H9 (cell line): ENCODE results near the gene UBE2L5. TPM values are rescaled to one million over a fixed set of nuclear protein-coding genes. Genes with fewer than 3 reads are reported as not detected.

Source experiments
- DNase-seq: peaks from one replicate; pipeline ENCODE4 v3.0.0-alpha.2; 2017
- H2AFZ ChIP-seq: one replicate; pipeline ENCODE4 v1.6.1; 2013; ENCODE audit warnings: mild to moderate bottlenecking, low read length, control low read depth, moderate library complexity
- H2AK5ac ChIP-seq: 2 replicates; pipeline ENCODE4 v1.6.1; 2013; ENCODE audit warnings: low read length, control low read depth, mixed read lengths; ENCODE audit not compliant: insufficient read length
- H2BK120ac ChIP-seq: one replicate; pipeline ENCODE4 v1.6.1; 2013; ENCODE audit warnings: low read depth, mild to moderate bottlenecking, low read length, control low read depth, inconsistent platforms; ENCODE audit not compliant: poor library complexity, severe bottlenecking
- H2BK12ac ChIP-seq: 2 replicates; pipeline ENCODE4 v1.6.1; 2013; ENCODE audit warnings: low read length, control low read depth, mixed read lengths, low read depth; ENCODE audit not compliant: insufficient read length
- H2BK15ac ChIP-seq: 2 replicates; pipeline ENCODE4 v1.6.1; 2013; ENCODE audit warnings: low read depth, low read length, control low read depth
- H2BK20ac ChIP-seq: one replicate; pipeline ENCODE4 v1.6.1; 2013; ENCODE audit warnings: low read depth, mild to moderate bottlenecking, low read length, control low read depth, inconsistent platforms; ENCODE audit not compliant: poor library complexity, severe bottlenecking
- H2BK5ac ChIP-seq: 2 replicates; pipeline ENCODE4 v1.6.1; 2013; ENCODE audit warnings: low read length, control low read depth, mixed read lengths; ENCODE audit not compliant: insufficient read length
- H3K14ac ChIP-seq: 2 replicates; pipeline ENCODE4 v1.6.1; 2013; ENCODE audit warnings: low read length, control low read depth; ENCODE audit not compliant: insufficient read depth
- H3K18ac ChIP-seq: 2 replicates; pipeline ENCODE4 v1.6.1; 2013; ENCODE audit warnings: low read depth, mild to moderate bottlenecking, mixed read lengths, low read length, control low read depth; ENCODE audit not compliant: insufficient read length
- H3K23ac ChIP-seq: 2 replicates; pipeline ENCODE4 v1.6.1; 2013; ENCODE audit warnings: low read length, control low read depth, mixed read lengths, low read depth; ENCODE audit not compliant: insufficient read length
- H3K23me2 ChIP-seq: 2 replicates; pipeline ENCODE4 v1.6.1; 2013; ENCODE audit warnings: low read depth, mild to moderate bottlenecking, mixed read lengths, low read length, control low read depth; ENCODE audit not compliant: insufficient read length, poor library complexity, severe bottlenecking
- H3K27ac ChIP-seq: 2 replicates; pipeline ENCODE4 v1.5.1; 2013; ENCODE audit warnings: low read length, control low read depth, mixed read lengths, low read depth; ENCODE audit not compliant: insufficient read length
- H3K27me3 ChIP-seq: 2 replicates; pipeline ENCODE4 v1.6.1; 2013; ENCODE audit warnings: low read length, control low read depth, inconsistent platforms; ENCODE audit not compliant: insufficient read depth
- H3K4ac ChIP-seq: 2 replicates; pipeline ENCODE4 v1.6.1; 2013; ENCODE audit warnings: low read depth, mild to moderate bottlenecking, control low read depth, inconsistent platforms, low read length, moderate library complexity
- H3K4me1 ChIP-seq: 2 replicates; pipeline ENCODE4 v1.6.1; 2013; ENCODE audit warnings: low read length, control low read depth, inconsistent platforms; ENCODE audit not compliant: insufficient read depth
- H3K4me2 ChIP-seq: 2 replicates; pipeline ENCODE4 v1.6.1; 2013; ENCODE audit warnings: low read length, control low read depth, mixed read lengths; ENCODE audit not compliant: insufficient read length, insufficient read depth
- H3K56ac ChIP-seq: 2 replicates; pipeline ENCODE4 v1.6.1; 2013; ENCODE audit warnings: low read depth, mild to moderate bottlenecking, mixed read lengths, low read length, control low read depth; ENCODE audit not compliant: insufficient read length
- H3K79me1 ChIP-seq: 2 replicates; pipeline ENCODE4 v1.6.1; 2013; ENCODE audit warnings: low read depth, mild to moderate bottlenecking, moderate library complexity, low read length, control low read depth, inconsistent platforms; ENCODE audit not compliant: insufficient read depth, poor library complexity, severe bottlenecking
- H3K79me2 ChIP-seq: 2 replicates; pipeline ENCODE4 v1.6.1; 2013; ENCODE audit warnings: low read length, control low read depth, inconsistent platforms; ENCODE audit not compliant: insufficient read depth
- H3K9ac ChIP-seq: 2 replicates; pipeline ENCODE4 v1.6.1; 2013; ENCODE audit warnings: low read length, control low read depth, mixed read lengths; ENCODE audit not compliant: insufficient read length; ENCODE audit errors: extremely low read depth
- H3K9me3 ChIP-seq: one replicate; pipeline ENCODE4 v1.6.1; 2013; ENCODE audit warnings: low read depth, low read length, inconsistent platforms; ENCODE audit not compliant: control insufficient read depth
- H3T11ph ChIP-seq: one replicate; pipeline ENCODE4 v1.6.1; 2013; ENCODE audit warnings: mild to moderate bottlenecking, low read length, control low read depth, inconsistent platforms
- H4K20me1 ChIP-seq: one replicate; pipeline ENCODE4 v1.6.1; 2013; ENCODE audit not compliant: control insufficient read depth, insufficient read length, insufficient read depth
- H4K5ac ChIP-seq: 2 replicates; pipeline ENCODE4 v1.6.1; 2013; ENCODE audit warnings: low read depth, mild to moderate bottlenecking, mixed read lengths, low read length, control low read depth; ENCODE audit not compliant: insufficient read length
- H4K8ac ChIP-seq: replicated peaks from 2 replicates; pipeline ENCODE4 v1.6.1; 2013; ENCODE audit warnings: low read length, control low read depth, mixed read lengths, low read depth; ENCODE audit not compliant: insufficient read length
- H4K91ac ChIP-seq: 2 replicates; pipeline ENCODE4 v1.6.1; 2013; ENCODE audit warnings: low read depth, mild to moderate bottlenecking, moderate library complexity, mixed read lengths, low read length, control low read depth; ENCODE audit not compliant: insufficient read length
- H3K27ac Mint-ChIP-seq, 3 experiments: 2 replicates in 2 of 3; 3 replicates in 1 of 3; pipeline ENCODE4 v1.8.0; 2020 to 2021; ENCODE audit warnings: mixed read lengths in 3 of 3, mild to moderate bottlenecking in 1 of 3, moderate library complexity in 1 of 3
- H3K27me3 Mint-ChIP-seq: 2 replicates; pipeline ENCODE4 v1.8.0; 2021; ENCODE audit warnings: low read depth, mild to moderate bottlenecking, moderate library complexity, mixed read lengths
- H3K36me3 Mint-ChIP-seq, 3 experiments: 2 replicates in 2 of 3; 3 replicates in 1 of 3; pipeline ENCODE4 v1.8.0; 2020 to 2021; ENCODE audit warnings: low read depth in 3 of 3, mixed read lengths in 3 of 3; ENCODE audit not compliant: insufficient read depth in 1 of 3
- H3K4me1 Mint-ChIP-seq, 2 experiments: 2 replicates each; pipeline ENCODE4 v1.8.0; 2020; ENCODE audit warnings: mixed read lengths in 2 of 2
- H3K4me3 Mint-ChIP-seq, 2 experiments: 2 replicates in 1 of 2; 3 replicates in 1 of 2; pipeline ENCODE4 v1.8.0; 2020 to 2021; ENCODE audit warnings: mild to moderate bottlenecking in 2 of 2, mixed read lengths in 2 of 2, moderate library complexity in 1 of 2
- H3K9me3 Mint-ChIP-seq, 2 experiments: 2 replicates in 1 of 2; 3 replicates in 1 of 2; pipeline ENCODE4 v1.8.0; 2020; ENCODE audit warnings: mild to moderate bottlenecking in 2 of 2, mixed read lengths in 2 of 2, moderate library complexity in 1 of 2
- WGBS: extraction: QIAGEN DNeasy Blood & Tissue Kit; methylation state at CpG from one replicate; pipeline ENCODE4 v1.1.7; 2013; ENCODE audit warnings: missing lambda C conversion rate, low lambda C conversion rate, mixed read lengths; ENCODE audit not compliant: insufficient read length; ENCODE audit errors: extremely low coverage; 5-methylcytosine and 5-hydroxymethylcytosine counted together
- total RNA-seq: library from RNA; stranded (reverse); gene quantifications from 2 replicates; pipeline ENCODE4 v1.2.1, GENCODE V29; 2021
- TF ChIP-seq, protein P1 (sequence below): fragments of 200-600 bp; sonication (generic); conservative IDR thresholded peaks from 3 replicates; pipeline ENCODE4 v1.8.0; 2021; ENCODE audit warnings: antibody characterized with exemption, mild to moderate bottlenecking

UBE2L5 gene
- total RNA-seq, 1 experiment from 2014 or later = 0.20 TPM

DNA sequence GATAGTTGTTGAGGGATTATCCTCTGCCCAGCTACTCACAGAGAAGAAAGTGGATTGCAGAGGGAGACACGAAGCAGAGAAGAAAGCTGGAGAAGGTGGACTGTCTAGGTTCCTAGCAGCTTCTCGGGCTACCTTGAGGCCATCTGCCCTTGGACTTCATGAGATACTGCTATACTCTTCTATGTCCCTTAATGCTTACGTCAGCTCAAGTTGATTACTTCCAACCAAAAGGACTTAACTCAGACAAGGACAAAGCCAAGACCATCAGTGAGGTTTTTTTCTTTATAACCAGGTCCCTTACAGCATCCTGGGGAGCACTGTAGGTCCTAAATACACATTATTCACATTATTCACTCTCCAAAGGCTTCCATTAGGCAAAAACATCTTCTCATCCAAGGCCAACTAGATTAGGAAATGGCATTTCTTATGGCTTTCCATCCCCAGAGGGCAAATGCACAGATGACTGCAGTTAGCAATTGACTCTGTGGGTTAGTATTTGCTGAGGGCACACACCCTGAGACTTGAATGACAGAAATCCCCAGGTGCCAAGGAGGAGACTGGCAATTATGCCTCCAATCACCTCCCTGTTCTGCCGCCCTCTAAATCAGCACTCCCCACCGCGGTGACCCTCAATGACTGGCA, 4.1 kb upstream of the UBE2L5 start:
- no peaks in the 10 kb centered on the region for H3K36me3 Mint-ChIP-seq
- H2AFZ ChIP-seq = no peak overlapping the region

More for the DNA sequence above, 4.1 kb upstream of the UBE2L5 start:
- TF ChIP-seq, protein P1, sequence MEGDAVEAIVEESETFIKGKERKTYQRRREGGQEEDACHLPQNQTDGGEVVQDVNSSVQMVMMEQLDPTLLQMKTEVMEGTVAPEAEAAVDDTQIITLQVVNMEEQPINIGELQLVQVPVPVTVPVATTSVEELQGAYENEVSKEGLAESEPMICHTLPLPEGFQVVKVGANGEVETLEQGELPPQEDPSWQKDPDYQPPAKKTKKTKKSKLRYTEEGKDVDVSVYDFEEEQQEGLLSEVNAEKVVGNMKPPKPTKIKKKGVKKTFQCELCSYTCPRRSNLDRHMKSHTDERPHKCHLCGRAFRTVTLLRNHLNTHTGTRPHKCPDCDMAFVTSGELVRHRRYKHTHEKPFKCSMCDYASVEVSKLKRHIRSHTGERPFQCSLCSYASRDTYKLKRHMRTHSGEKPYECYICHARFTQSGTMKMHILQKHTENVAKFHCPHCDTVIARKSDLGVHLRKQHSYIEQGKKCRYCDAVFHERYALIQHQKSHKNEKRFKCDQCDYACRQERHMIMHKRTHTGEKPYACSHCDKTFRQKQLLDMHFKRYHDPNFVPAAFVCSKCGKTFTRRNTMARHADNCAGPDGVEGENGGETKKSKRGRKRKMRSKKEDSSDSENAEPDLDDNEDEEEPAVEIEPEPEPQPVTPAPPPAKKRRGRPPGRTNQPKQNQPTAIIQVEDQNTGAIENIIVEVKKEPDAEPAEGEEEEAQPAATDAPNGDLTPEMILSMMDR = no peak
- H3K4me1 ChIP-seq = 0 out of 2 replicates have a peak, but pooled peaks cover 3% of the 10 kb centered on the region
- H2BK5ac ChIP-seq = no peak overlapping the region
- H4K8ac ChIP-seq = no peak overlapping the region
- no peak overlapping the region for H3K56ac ChIP-seq
- no peak overlapping the region for H3K9ac ChIP-seq
- no peak overlapping the region for H2BK12ac ChIP-seq
- no peak overlapping the region for H3K27ac ChIP-seq
- no peak overlapping the region for H4K91ac ChIP-seq
- Mint-ChIP-seq H3K27ac (no peak overlapping the region), H3K4me3 (no peak overlapping the region), H3K27me3 (peaks cover 22% of the 10 kb centered on the region), H3K9me3 (peaks cover 0 to 3% of the 10 kb centered on the region in 2 experiments; a peak in 1 of 5 replicates), H3K4me1 (peaks cover 12 to 13% of the 10 kb centered on the region in 2 experiments)
- peaks cover 3% of the 10 kb centered on the region for H3K23me2 ChIP-seq
- H3K79me1 ChIP-seq = no peaks in the 10 kb centered on the region
- DNase-seq = no peak
- no CpG with 5 or more reads among the region's 6 CpGs for WGBS
- no peaks in the 10 kb centered on the region for H3K9me3 ChIP-seq
- H3K27me3 ChIP-seq = no peaks in the 10 kb centered on the region
- H2BK15ac ChIP-seq = no peak overlapping the region
- H2AK5ac ChIP-seq = no peak overlapping the region
- H4K20me1 ChIP-seq = no peaks in the 10 kb centered on the region
- H2BK120ac ChIP-seq = no peak overlapping the region
- no peak overlapping the region for H4K5ac ChIP-seq
- no peaks in the 10 kb centered on the region for H3K79me2 ChIP-seq
- no peak overlapping the region for H3K4ac ChIP-seq
- no peak overlapping the region for H3K14ac ChIP-seq
- no peak overlapping the region for H3K23ac ChIP-seq
- no peak overlapping the region for H3T11ph ChIP-seq
- H2BK20ac ChIP-seq = no peak overlapping the region
- no peak overlapping the region for H3K18ac ChIP-seq
- H3K4me2 ChIP-seq = no peak overlapping the region
